Activated CD4-positive, CD25-positive, alpha-beta regulatory T cell treated with anti-CD3 and anti-CD28 coated beads, Interleukin-2, amount 50 U/mL, for 16 hours (primary cell): ENCODE results near the gene PABPN1L.

ENCODE experiments used
- DNase-seq: peaks from one replicate; pipeline ENCODE4 v3.0.0-alpha.2; 2020; ENCODE audit warnings: low read depth, low spot score

The PABPN1L gene

DNA sequence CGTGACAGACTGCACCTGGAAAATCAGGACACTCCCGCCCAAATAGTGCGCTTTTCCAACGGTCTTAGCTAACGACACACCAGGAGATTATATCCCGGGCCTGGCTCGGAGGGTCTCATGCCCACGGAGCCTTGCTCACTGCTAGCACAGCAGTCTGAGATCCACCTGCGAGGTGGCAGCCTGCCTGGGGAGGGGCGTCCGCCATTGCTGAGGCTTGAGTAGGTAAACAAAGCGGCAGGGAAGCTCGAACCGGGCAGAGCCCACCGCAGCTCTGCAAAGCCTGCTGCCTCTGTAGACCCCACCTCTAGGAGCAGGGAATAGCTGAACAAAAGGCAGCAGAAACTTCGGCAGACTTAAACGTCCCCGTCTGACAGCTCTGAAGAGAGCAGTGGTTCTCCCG, 14.8 kb downstream of the PABPN1L start:
- DNase-seq = no peak

DNA sequence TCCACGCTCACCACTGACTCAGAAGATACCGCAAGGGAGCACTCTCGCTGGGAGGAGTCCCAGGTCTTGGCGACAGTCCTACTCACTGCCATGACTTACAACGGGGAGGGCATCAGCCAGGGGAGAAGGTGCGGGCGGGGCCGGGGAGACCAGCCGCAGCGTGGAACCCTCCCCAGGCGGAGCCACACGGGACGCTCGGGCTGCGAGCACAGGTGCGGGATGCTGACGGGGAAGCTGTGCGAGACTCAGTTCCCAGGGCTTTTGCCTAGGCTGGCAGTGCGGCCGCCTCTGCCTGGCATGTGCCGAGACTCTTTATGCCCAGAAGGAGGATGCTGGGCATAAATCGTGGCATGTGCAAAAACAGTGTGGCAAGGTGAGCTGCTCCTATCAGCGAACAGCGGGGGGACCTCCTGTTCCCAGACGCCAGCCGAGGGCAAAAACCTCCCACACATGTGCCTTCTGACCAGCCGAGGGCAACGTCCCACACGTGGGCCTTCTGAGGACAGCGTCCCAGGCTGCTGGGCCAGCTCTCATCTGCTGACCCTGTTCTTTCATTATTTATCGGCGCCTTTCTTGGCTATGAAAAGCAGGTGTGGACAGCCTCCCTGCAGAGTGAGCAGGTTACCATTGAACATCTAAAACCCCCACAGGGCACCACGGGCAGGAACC, 15.8 kb downstream of the PABPN1L start:
- DNase-seq = no peak

DNA sequence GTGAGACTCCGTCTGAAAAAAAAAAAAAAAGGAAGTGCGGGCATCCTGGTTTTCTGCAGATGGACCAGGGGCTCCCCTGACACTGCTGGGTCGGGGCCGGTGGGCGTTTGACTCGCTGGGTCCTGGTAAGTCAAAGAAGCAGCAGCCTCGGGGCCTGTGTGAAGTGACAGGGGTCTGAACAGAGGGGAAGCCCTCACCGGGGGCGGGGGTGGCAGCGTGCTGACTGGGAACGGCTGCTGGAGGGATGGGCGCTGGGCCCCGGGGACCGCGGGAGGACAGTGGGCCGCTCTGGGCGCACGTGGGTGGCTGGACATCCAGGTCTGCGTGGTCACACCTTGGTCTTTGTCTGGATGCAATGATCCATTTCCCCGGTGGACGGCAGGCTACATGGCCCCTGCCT, 17.9 kb downstream of the PABPN1L start:
- DNase-seq = no peak

DNA sequence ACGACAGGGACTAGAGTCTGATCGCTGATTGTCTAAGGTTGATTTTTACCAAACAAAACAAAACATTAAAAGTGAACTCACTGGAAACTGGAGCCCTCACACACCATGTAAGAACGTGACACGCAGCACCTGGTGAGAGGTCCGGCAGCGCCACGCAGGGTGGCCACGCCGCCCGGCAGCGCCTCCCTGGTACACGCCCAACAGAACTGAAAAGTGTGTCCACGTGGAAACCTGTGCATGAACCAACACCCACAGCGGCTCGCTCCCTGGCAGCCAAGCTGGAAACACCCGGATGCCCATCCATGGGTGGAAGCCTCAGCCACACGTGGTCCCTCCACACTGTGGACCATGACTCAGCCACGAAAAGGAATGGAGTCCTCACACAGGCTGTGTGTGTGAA, 18.8 kb downstream of the PABPN1L start:
- no peak for DNase-seq

DNA sequence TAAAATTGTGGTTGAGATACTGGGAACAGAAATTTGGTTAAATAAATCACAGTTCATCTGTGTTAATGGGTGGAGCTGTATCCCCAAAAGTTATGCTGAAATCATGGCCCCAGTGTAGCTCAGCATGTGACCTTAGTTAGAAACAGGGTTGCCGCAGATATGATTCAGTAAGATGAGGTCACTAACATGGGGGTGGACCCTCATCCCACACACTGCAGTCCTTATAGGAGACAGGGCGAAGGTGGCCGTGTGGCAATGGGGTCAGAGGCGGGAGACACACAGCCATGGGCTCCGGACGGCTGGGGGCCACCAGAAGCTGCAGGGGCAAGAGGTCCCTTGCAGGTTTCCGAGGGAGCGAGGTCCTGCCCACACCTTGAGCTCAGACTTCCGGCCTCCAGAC, 20.4 kb downstream of the PABPN1L start:
- DNase-seq = no peak

DNA sequence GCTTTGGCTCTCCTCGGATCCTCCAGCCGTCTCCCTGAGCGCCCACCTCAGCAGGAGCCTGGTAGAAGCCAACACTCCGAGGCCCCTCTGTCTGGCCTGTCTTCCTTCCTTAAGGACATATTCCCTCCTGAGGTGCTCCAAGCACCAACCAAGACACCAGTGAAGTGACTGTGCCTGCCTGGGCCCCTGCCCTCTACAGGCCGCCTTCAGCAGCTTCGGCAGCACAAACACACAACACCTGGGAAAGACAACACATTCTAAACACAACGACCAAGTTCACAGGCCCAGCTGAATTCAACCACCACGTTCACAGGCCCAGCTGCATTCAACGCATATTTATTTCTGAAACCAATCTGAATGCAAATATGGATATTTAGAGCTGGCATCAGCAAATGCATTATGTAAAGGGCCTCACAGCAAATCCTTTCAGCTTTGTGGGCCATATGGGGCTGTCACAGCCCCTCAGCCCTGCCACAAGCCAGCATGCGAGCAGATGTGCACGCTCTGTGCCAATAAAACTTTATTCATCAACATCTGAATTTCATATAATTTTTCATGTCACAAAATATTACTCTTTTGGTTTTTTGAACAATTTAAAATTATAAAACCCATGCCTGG, 21.9 kb downstream of the PABPN1L start:
- DNase-seq = no peak

DNA sequence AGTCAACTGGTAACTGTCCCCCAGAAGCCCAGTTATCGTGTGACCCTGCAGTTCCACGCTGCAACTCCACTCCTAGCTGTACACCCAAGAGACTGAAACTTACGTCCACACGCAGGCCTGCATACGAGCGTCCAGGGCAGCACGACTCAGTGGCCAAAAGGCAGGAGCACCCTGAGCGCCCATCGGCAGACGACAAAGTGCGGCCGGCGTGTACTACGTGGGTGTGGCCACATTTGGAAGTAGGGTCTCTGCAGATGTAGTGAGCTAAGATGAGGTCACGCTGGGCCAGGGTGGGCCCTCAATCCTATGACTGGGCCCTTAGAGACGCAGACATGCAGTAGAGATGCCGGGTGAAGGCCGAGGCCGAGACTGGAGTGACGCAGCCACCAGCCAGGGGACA, 23.2 kb downstream of the PABPN1L start:
- DNase-seq = no peak

DNA sequence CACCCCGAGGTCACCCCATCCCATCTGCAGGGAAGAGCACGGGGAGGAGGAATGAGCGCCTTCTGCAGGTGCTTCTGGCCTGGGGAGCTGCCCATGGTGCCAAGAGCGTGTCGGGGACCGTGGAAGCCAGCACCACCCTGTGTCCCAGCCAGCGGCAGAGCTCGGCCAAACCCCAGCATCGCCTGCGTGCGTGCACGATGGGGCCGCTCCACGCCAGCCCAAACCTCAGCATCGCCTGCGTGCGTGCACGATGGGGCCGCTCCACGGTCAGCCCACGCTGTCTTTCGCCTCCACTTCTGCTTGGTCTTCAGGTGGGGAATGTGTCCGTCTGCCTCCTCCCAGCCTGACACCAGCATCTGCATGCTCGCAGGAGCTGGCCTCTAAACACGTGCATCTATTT, 23.7 kb downstream of the PABPN1L start:
- no peak for DNase-seq

DNA sequence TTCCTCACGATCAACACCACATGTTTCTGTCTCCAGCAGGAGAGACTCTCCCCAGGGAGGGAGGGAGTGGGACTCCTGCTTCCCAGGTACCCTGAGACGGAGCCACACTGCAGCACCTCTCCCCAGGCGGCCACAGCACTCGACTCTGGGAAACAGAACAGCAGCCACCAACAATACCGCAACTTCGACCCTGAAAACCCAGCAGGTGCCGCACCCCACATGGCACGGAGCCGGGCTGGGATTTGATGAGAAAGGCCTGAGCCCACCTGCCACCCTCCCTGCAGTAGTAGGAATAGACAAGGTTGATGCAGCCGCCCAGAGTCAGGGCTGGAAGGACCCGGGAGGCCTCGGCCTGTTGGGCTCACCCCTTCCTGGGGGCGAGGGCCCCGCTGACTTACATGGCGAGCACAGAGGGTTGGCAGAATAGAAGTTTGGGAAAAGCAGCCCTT, 24.1 kb downstream of the PABPN1L start:
- no peak for DNase-seq

DNA sequence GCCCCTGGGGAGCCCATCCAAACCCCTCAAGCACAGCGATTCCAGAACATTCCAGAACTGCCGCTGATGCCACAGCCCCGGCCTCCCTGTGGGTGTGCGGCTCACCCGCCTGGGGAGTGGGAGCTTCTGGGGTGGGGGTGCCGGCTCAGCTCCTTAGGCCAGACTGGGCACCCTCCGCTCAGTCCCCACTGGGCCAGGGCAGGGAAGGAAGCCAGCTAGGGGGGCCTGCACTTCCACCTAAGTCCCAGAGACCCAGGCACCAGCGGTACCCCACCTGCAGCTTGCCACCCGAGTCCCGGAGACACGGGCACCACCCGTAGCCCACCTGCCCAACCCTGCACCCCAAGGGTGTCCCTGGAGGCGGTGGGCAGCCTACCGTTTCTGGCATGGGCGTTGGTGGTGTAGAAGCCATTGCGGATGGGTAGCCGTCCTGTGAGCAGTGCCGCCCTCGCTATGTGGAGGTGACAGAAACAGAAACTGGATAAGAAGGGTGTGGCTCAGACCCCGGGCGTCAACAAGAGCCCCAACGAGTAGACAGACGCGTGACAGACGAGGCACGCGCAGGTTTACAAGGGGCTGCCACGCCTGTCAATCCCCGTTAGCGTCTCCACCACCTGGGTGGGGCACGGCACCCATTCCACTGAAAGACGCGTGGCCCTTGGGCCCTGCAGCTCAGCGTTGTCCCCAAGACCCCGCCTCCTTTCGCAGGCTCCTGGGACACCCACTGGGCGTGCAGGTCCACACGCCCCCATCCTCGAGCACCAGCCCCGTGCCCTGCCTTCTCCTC, 24.7 kb downstream of the PABPN1L start:
- no peak for DNase-seq

DNA sequence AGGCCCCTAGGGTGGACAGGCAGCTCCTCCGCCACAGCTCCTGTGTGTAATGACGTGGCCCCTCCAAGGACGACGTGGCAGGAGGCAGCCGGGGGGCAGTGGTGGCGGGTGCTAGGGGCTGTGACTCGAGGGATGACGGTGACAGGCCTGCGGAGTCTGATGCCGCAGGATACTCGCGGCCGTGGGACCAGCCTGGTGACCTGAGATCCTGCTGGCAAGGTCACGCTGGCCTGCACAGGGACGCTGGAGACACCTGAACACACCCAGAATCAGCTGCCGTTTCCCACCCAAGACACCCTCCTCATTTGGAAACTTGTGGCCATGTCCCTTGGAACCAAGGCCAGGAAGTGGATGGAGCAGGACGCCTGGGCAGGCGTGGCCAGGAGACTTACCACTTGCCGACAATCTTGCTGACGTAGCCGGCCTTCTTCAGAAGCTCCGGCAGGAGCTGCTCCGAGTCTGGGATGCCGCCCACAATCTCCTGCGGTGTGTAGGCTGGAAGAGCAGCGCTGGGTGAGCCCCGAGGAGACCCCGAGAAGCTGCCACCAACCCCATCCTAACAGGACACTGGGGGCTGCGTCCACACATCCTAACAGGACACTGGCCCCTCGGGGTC, 25.8 kb downstream of the PABPN1L start:
- DNase-seq = no peak

DNA sequence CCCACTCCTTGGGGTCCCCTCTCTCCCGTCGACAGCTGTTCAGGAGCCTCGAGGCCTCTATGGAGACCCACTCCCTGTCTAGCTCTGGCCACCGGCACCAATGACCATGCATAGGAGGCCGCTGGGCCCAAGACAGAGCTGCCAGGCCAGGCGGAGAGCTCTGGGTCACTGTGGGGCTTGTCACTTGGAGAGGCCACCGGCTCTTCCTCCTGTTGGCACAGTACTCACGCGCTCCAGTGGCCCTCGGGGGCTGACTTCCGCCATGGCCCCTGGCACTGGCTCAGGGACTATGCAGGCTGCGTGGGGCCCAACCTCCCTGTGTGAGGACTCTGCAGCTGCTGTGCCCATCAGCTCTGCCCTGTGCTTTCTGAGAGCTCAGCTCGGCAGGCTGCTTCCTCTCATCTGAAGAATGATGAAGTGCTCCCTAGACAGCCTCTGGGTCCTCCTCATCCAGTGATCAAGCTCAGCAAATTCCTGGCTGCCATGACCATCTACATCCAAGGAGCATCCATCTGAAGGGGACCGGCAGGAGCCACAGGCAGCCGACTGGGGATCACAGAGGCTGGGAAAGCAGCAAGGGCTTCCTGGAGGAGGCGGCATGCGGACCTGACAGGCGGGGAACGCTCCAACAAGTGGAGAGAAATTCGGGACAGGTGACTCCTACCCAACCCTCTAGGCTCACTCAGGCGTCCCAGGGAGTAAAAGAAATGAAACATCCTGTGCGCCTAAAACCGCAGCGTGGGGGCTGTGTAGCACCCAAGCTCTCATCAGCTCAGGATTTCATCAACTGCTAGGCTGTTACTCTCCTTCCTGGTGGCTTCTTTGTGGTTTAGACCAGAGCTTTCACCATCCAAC, 26.5 kb downstream of the PABPN1L start:
- no peak for DNase-seq

DNA sequence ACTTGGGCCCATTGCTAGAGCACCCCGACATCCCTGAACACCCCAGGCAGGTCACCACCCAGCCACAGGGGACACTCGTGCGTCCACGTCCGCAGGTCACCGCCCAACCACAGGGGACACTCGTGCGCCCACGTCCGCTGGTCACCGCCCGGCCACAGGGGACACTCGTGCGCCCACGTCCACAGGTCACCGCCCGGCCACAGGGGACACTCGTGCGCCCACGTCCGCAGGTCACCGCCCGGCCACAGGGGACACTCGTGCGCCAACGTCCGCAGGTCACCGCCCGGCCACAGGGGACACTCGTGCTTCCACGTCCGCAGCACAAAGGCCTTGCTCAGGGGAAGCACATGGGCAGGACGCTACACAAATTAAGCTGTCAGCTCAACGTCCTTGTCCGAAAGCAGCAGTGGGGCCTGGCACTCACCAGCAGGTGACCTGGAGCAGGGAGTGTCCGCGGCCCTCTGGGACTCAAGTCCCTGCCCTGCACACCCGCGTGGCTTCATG, 27.4 kb downstream of the PABPN1L start:
- DNase-seq = no peak

DNA sequence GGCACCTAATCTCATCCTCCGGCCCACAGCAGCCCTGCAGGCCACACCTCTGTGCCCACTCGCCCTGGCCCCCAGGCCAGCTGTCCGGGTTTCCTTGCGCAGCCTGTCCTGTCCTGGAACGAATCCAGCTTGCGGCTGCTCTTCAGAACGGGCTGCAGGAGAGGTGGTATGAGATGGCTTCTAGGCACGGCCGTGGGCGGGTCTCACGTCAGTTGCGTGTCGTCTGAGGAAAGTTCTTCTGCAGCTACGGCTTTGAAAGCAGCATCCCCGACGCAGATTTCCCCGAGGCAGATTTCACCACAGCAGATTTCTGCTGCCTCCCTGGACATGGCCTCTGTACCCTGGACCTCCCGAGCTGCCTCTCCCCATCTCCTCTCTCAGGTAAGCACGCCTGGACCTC, 27.9 kb downstream of the PABPN1L start:
- no peak for DNase-seq

DNA sequence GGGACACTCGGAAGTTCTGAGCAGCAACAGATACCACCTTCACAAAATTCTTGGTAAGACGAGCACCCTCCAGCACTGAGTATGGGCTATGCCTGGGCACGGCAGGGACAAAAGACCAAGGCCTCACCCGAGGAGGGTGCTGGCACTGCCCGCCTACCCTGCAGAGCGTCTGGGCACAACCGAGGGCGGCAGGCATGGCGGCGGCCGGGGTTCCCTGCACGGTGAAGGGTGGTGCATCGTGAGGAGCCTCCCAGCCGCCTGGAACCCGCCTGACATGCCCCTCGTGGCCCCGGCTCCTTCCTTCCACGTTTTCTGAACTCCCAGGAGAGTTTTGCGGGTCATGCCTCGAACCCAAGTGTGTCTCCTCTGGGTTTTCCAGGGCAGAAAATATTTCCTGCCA, 28.7 kb downstream of the PABPN1L start:
- no peak for DNase-seq

DNA sequence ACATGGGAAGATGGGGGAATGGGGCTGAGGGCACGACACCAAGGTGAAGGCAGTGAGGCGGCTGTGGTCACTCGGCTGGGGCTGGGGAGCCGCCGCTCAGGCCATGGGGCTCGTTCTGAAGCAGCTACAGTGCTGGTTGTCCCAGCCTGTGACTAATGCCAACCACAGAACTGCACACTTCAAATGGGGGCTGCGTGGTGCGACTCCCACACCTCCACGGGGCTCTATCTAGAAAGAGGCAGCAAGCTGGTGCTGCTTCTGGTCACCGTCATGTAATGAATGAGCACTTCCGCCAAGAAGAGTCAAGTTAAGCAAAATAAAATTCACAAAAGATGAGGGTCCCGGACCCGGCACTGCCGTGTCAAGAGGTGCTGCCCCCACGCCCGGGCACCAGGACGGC, 29.7 kb downstream of the PABPN1L start:
- no peak for DNase-seq

DNA sequence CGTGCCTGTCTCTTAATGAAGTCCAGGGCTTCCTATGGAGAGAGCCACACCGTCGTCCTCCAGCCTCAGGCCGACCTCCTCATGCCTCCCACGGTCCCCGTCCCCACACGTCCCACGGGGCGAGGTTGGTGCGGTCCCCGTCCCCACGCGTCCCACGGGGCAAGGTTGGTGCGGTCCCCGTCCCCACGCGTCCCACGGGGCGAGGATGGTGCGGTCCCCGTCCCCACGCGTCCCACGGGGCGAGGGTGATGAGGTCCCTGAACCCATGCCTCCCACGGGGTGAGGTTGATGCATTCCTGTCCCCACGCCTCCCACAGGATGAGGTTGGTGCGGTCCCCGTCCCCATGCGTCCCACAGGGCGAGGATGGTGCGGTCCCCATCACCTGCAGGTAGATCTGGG, 30.6 kb downstream of the PABPN1L start:
- DNase-seq = no peak

DNA sequence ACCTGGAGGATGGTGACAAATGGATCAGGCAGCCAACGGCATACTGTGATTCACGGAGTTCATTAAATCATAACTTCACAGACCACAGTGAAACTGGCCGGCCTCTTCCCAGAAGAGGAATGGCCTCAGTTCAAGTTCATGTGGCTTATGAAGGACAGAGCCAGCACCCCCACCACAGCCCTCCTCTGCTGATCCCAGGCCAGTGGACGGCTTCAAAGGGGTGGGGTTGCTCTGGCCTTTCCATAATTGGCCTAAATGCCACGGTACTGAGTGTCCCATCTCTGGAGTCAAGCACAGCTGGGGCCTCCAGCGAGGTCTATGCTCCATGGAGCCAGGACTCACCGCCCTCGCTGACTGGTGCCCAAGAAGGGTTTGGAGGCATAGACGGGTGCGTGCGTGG, 31.1 kb downstream of the PABPN1L start:
- no peak for DNase-seq

DNA sequence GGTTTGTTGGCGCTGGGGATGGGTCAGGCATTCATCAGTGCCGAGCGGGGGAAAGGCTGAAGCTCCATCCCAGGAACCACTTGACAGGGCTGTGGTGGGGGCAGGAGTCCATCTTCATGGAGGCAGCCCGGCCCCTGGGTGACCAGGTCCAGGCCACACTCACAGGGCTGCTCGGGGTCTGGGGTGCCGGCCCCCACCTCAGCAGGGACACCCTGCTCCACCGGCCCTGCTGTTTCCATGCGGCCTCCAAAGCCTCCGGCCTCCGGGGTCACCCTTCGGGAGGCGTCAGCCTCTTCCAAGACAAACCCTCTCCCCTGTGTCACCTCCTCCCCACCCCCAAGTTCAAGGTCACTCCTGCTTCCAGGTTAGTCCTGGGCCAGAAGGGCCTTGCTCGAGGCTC, 31.8 kb downstream of the PABPN1L start:
- DNase-seq = no peak

DNA sequence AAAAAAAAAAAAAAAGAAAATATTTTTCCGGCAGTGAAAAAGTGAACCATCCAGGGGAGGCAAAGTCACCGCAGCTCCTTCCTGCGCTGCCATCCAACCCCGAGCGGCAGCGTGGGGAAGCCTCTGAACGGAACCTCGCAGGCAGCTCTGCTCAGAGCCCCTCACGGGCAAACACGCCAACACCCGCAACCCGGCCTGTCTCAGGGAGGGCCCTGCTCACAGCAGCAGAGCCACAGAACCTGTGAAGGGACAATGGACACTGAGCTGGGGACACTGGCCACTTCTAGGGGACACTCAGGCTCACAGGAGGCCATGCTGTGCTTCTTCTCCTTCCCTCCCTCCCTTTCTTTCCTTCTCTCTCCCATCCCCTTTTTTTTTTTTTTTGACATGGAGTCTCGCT, 33.4 kb downstream of the PABPN1L start:
- no peak for DNase-seq

DNA sequence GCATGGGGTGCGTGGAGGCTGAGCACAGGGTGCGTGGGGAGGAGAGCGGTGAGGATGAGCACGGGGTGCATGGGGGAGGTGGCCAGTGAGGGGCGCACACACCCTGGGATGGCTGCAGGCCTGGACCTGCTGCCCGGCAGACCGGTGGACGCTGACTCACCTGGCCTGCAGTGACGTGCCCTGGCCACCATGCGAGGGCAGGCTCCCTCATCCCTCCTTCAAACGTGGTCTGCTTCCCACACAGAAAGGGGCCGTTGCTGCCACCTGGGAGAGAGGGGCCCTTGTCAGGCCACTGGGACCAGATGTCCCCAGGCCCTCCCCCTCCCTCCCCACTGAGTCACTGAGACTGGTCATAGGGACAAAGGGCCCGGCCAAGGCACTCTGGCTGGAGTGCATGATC, 34.6 kb downstream of the PABPN1L start:
- DNase-seq = no peak
